Tibial nerve (tissue), 4 donors: ENCODE measurements around the gene UTP18. TPM values are rescaled to one million over a fixed set of nuclear protein-coding genes. Genes with fewer than 3 reads are reported as not detected.
"Not testable (repeated sequence)": the region's sequence is repeated elsewhere in the genome, so short reads cannot be mapped to it uniquely, and the experiment has no call there.

Experiments used
- DNase-seq, 2 donors: peaks; one replicate each; pipeline ENCODE4 v3.0.0-alpha.2; 2019; ENCODE audit warnings: low spot score in 2 of 2
- H3K27ac ChIP-seq, 4 donors: fragments of 200-600 bp; sonication (generic) in 3 of 4; one replicate each; pipeline ENCODE4 v1.5.1; 2017 to 2019; ENCODE audit warnings: mild to moderate bottlenecking in 1 of 4
- H3K27me3 ChIP-seq, 2 donors: fragments of 200-600 bp; sonication (generic) in 1 of 2; one replicate each; pipeline versions ENCODE4 v1.5.1 to v1.6.0; 2017 to 2019
- H3K36me3 ChIP-seq, 3 donors: fragments of 200-600 bp; sonication (generic); one replicate each; pipeline ENCODE4 v1.5.1; 2018 to 2019
- H3K4me1 ChIP-seq, 4 donors: fragments of 200-600 bp; sonication (generic) in 3 of 4; one replicate each; pipeline ENCODE4 v1.5.1; 2017 to 2019
- H3K4me3 ChIP-seq, 4 donors: fragments of 200-600 bp; sonication (generic) in 3 of 4; one replicate each; pipeline ENCODE4 v1.5.1; 2017 to 2019; ENCODE audit warnings: mild to moderate bottlenecking in 1 of 4, moderate library complexity in 1 of 4
- H3K9me3 ChIP-seq, 4 donors: fragments of 200-600 bp; sonication (generic) in 3 of 4; one replicate each; pipeline ENCODE4 v1.5.1; 2017 to 2019
- CTCF ChIP-seq, 5 experiments: fragments of 200-600 bp in 3 of 5; fragments of 450-650 bp in 2 of 5; sonication (generic) in 3 of 5; IDR thresholded peaks; one replicate each; pipeline ENCODE4 v1.5.1; 2016 to 2019; ENCODE audit warnings: antibody characterized with exemption in 5 of 5, mild to moderate bottlenecking in 3 of 5, moderate library complexity in 2 of 5
- EP300 ChIP-seq, 2 donors: sonication (generic); formaldehyde crosslinking; IDR thresholded peaks; one replicate each; pipeline ENCODE4 v1.6.1; 2017; ENCODE audit warnings: antibody characterized with exemption in 2 of 2, mild to moderate bottlenecking in 1 of 2
- POLR2A ChIP-seq, 2 donors: fragments of 450-650 bp; IDR thresholded peaks; one replicate each; pipeline ENCODE4 v1.6.1; 2017; ENCODE audit warnings: antibody characterized with exemption in 2 of 2, mild to moderate bottlenecking in 2 of 2, moderate library complexity in 2 of 2
- WGBS, 2 donors: methylation state at CpG; one replicate each; pipeline ENCODE4 v1.1.5; 2018; 5-methylcytosine and 5-hydroxymethylcytosine counted together
- total RNA-seq, 4 donors: library from RNA; depleted of rRNA; stranded (reverse); fragments of >200 nt; gene quantifications; one replicate each; pipeline ENCODE4 v1.1.0, GENCODE V29; 2016

UTP18 gene
- total RNA-seq, 4 donors from 2014 or later: 28.8 to 55.3 (median 39.7) TPM

DNA sequence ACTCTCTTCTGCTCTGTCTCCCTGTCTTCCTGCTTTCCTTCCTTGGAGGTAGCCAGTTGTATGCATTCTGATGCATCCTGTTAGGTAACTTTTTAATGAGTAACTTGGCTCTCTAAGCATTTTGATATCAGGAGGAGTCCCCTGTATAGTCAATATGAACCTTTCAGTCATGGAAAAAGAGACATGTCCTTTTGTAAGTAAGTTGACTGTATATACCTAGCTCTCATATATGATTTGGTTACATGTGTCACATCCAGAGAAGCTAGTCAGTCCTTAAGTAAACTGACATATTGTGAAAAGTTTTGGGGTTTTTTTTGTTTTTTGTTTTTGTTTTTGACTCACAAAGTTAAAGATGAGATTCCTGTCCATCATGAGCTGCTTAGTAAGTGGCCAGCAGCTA, 18.8 kb downstream of the UTP18 start:
- DNase-seq: no peak
- TF ChIP-seq EP300 (IDR thresholded peaks at IDR 0.05) (no peak), POLR2A (IDR thresholded peaks at IDR 0.05) (no peak), CTCF (IDR thresholded peaks at IDR 0.05) (no peak)
- Histone ChIP-seq H3K4me3 (no peak overlapping the region), H3K4me1 (no peaks in the 10 kb centered on the region), H3K36me3 (peaks cover 0 to 81% (median 25%) of the 10 kb centered on the region in 3 donors), H3K27ac (no peak overlapping the region), H3K27me3 (no peaks in the 10 kb centered on the region), H3K9me3 (no peaks in the 10 kb centered on the region)

- H3K27ac ChIP-seq: no peak overlapping the region
- DNase-seq: no peak
- H3K27me3 ChIP-seq: no peaks in the 10 kb centered on the region
- no peak overlapping the region for H3K4me3 ChIP-seq
- peaks cover 0 to 86% (median 3%) of the 10 kb centered on the region in 3 donors for H3K36me3 ChIP-seq
- H3K9me3 ChIP-seq: no peaks in the 10 kb centered on the region
- WGBS, 2 donors: 95 to 100% methylated on average over 1 of the region's 1 CpG
- no peak for TF ChIP-seq CTCF (IDR thresholded peaks at IDR 0.05)
- TF ChIP-seq POLR2A (IDR thresholded peaks at IDR 0.05): no peak
- TF ChIP-seq EP300 (IDR thresholded peaks at IDR 0.05): no peak
- no peaks in the 10 kb centered on the region for H3K4me1 ChIP-seq
These were observed 27.1 kb downstream of the UTP18 start for GRCh38 chr17:51287412-51287811.

DNA sequence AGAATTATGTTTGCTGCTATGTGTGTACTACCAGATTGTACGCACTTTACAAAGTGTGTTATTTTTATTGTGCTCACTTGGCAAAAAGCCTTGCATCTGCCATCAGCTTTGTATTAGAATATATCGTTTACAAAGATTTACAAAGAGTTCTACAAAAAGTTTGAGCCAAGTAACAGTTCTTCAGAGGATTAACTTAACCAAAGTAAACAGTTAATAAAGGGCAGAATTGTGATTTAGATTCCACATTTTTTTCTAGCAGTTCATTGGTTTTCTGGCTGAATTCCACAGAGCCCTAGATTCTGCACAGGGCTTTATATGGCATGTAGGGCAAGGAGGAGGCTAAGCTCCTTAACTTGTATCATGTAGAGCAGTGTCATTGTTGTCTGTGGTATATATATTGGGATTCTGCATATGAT, 29.4 kb downstream of the UTP18 start:
- Histone ChIP-seq H3K9me3 (no peaks in the 10 kb centered on the region), H3K27me3 (no peaks in the 10 kb centered on the region), H3K27ac (no peak overlapping the region), H3K4me1 (no peaks in the 10 kb centered on the region), H3K4me3 (no peak overlapping the region), H3K36me3 (peaks cover 0 to 92% (median 3%) of the 10 kb centered on the region in 3 donors)
- WGBS, 2 donors: 43 to 44% methylated on average over 2 of the region's 2 CpGs
- TF ChIP-seq CTCF (IDR thresholded peaks at IDR 0.05): no peak
- no peak for TF ChIP-seq POLR2A (IDR thresholded peaks at IDR 0.05)
- no peak for TF ChIP-seq EP300 (IDR thresholded peaks at IDR 0.05)
- DNase-seq: no peak

DNA sequence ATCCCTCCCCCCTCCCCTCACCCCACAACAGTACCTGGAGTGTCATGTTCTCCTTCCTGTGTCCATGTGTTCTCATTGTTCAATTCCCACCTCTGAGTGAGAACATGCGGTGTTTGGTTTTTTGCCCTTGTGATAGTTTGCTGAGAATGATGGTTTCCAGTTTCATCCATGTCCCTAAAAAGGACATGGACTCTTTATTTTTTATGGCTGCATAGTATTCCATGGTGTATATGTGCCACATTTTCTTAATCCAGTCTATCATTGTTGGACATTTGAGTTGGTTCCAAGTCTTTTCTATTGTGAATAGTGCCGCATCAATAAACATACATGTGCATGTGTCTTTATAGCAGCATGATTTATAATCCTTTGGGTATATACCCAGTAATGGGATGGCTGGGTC, 34.0 kb downstream of the UTP18 start:
- H3K9me3 ChIP-seq, H3K27ac ChIP-seq, DNase-seq, H3K4me1 ChIP-seq, H3K4me3 ChIP-seq, H3K27me3 ChIP-seq: not testable (repeated sequence)
- WGBS, 2 donors: 98 to 100% methylated on average over 2 of the region's 2 CpGs
- H3K36me3 ChIP-seq: peaks cover 0 to 67% (median 0%) of the 10 kb centered on the region in 3 donors

- DNase-seq: no peak
- no peak for TF ChIP-seq EP300 (IDR thresholded peaks at IDR 0.05)
- peak; percentile 36 to 66 (median 53) for TF ChIP-seq CTCF (IDR thresholded peaks at IDR 0.05)
- no peak for TF ChIP-seq POLR2A (IDR thresholded peaks at IDR 0.05)
- Histone ChIP-seq H3K9me3 (no peaks in the 10 kb centered on the region), H3K36me3 (peaks cover 0 to 35% (median 0%) of the 10 kb centered on the region in 3 donors), H3K4me1 (no peaks in the 10 kb centered on the region), H3K4me3 (no peak overlapping the region), H3K27me3 (no peaks in the 10 kb centered on the region), H3K27ac (no peak overlapping the region)
- 59 to 70% methylated on average over 10 of the region's 10 CpGs for WGBS, 2 donors
These were observed 38.4 kb downstream of the UTP18 start for GRCh38 chr17:51298508-51299371.
